Measurements from ENCODE around the gene CHD2. TPM values are rescaled to one million over a fixed set of nuclear protein-coding genes. Genes with fewer than 3 reads are reported as not detected.

CHD2 gene
- total RNA-seq, 2 experiments from 2014 or later = 141 to 155 TPM

GRCh38 chr15:92938387-92938786 lies 38.3 kb downstream of the CHD2 start:
- no peak for DNase-seq
- ChIA-PET CTCF (interaction anchor here (1.7 kb wide), 1 partner anchor 14 kb away, joined by 4 read pairs; no protein-coding TSS in a partner anchor), POLR2A (interaction anchor here (1.1 to 1.4 kb wide), 2 partner anchors 9 to 107 kb away, joined by 3 read pairs; no protein-coding TSS in a partner anchor)
- Mint-ChIP-seq H3K36me3 (ENCODE audit: low read depth) (peaks cover 88% of the 10 kb centered on the region), H3K27me3 (no peaks in the 10 kb centered on the region), H3K27ac (no peak overlapping the region), H3K4me3 (no peak overlapping the region), H3K9me3 (no peaks in the 10 kb centered on the region), H3K4me1 (peaks cover 39% of the 10 kb centered on the region)

GRCh38 chr15:92941668-92942067 lies 41.5 kb downstream of the CHD2 start:
- peaks cover 13% of the 10 kb centered on the region for H3K4me1 Mint-ChIP-seq
- H3K4me3 Mint-ChIP-seq = no peak overlapping the region
- peaks cover 87% of the 10 kb centered on the region for H3K36me3 Mint-ChIP-seq (ENCODE audit: low read depth)
- ChIA-PET POLR2A (interaction anchor here (0.7 to 0.9 kb wide), 2 partner anchors 59 to 76 kb away, joined by 3 read pairs; no protein-coding TSS in a partner anchor), CTCF (interaction anchor here (0.6 kb wide), 1 partner anchor 9 kb away, joined by 3 read pairs; no protein-coding TSS in a partner anchor)
- H3K27me3 Mint-ChIP-seq = no peaks in the 10 kb centered on the region
- DNase-seq = no peak
- no peak overlapping the region for H3K27ac Mint-ChIP-seq
- H3K9me3 Mint-ChIP-seq = peaks cover 7% of the 10 kb centered on the region

- POLR2A ChIA-PET = interaction anchor here (1.1 kb wide), 1 partner anchor 12 kb away, joined by 3 read pairs; no protein-coding TSS in a partner anchor
- Mint-ChIP-seq H3K4me3 (no peak overlapping the region), H3K27ac (no peak overlapping the region), H3K36me3 (ENCODE audit: low read depth) (peaks cover 88% of the 10 kb centered on the region), H3K4me1 (peaks cover 7% of the 10 kb centered on the region), H3K9me3 (peaks cover 14% of the 10 kb centered on the region), H3K27me3 (no peaks in the 10 kb centered on the region)
- DNase-seq = no peak
- CTCF ChIA-PET = interaction anchor here (1.0 to 1.7 kb wide), 2 partner anchors 13 to 76 kb away, joined by 3 to 4 read pairs; no protein-coding TSS in a partner anchor
Observed at GRCh38 chr15:92942706-92943105, 42.6 kb downstream of the CHD2 start.

GRCh38 chr15:92943581-92943980 lies 43.5 kb downstream of the CHD2 start:
- no peaks in the 10 kb centered on the region for H3K27me3 Mint-ChIP-seq
- no peak for DNase-seq
- H3K4me1 Mint-ChIP-seq = peaks cover 3% of the 10 kb centered on the region
- H3K36me3 Mint-ChIP-seq (ENCODE audit: low read depth) = peaks cover 91% of the 10 kb centered on the region
- CTCF ChIA-PET = interaction anchor here (1.7 kb wide), 1 partner anchor 12 kb away, joined by 4 read pairs; no protein-coding TSS in a partner anchor
- H3K27ac Mint-ChIP-seq = no peak overlapping the region
- peaks cover 21% of the 10 kb centered on the region for H3K9me3 Mint-ChIP-seq
- H3K4me3 Mint-ChIP-seq = no peak overlapping the region
- POLR2A ChIA-PET = interaction anchor here (1.1 to 1.6 kb wide), 2 partner anchors 13 to 60 kb away, joined by 3 to 6 read pairs; no protein-coding TSS in a partner anchor

GRCh38 chr15:92944946-92945521 lies 44.9 kb downstream of the CHD2 start:
- peaks cover 36% of the 10 kb centered on the region for H3K9me3 Mint-ChIP-seq
- no peaks in the 10 kb centered on the region for H3K27me3 Mint-ChIP-seq
- CTCF ChIA-PET = interaction anchor here (0.7 kb wide), 1 partner anchor 9 kb away, joined by 3 read pairs; no protein-coding TSS in a partner anchor
- POLR2A ChIA-PET = interaction anchor here (0.9 to 1.6 kb wide), 4 partner anchors 9 to 62 kb away, joined by 3 to 6 read pairs (median 4); no protein-coding TSS in a partner anchor
- peaks cover 3% of the 10 kb centered on the region for H3K4me1 Mint-ChIP-seq
- H3K36me3 Mint-ChIP-seq (ENCODE audit: low read depth) = peaks cover 91% of the 10 kb centered on the region
- DNase-seq = no peak
- H3K27ac Mint-ChIP-seq = no peak overlapping the region
- H3K4me3 Mint-ChIP-seq = no peak overlapping the region

- CTCF ChIA-PET = no interaction called here
- H3K27me3 Mint-ChIP-seq = no peaks in the 10 kb centered on the region
- DNase-seq = no peak
- H3K9me3 Mint-ChIP-seq = peaks cover 36% of the 10 kb centered on the region
- H3K27ac Mint-ChIP-seq = no peak overlapping the region
- POLR2A ChIA-PET = interaction anchor here (1.6 kb wide), 1 partner anchor 139 kb away, joined by 4 read pairs; no protein-coding TSS in a partner anchor
- peaks cover 7% of the 10 kb centered on the region for H3K4me1 Mint-ChIP-seq
- no peak overlapping the region for H3K4me3 Mint-ChIP-seq
- H3K36me3 Mint-ChIP-seq (ENCODE audit: low read depth) = peaks cover 99% of the 10 kb centered on the region
Observed at GRCh38 chr15:92947071-92947730, 47.1 kb downstream of the CHD2 start.

GRCh38 chr15:92949604-92950249 lies 49.6 kb downstream of the CHD2 start:
- Mint-ChIP-seq H3K9me3 (peaks cover 36% of the 10 kb centered on the region), H3K27ac (peak overlapping the region; percentile 47), H3K4me1 (peaks cover 7% of the 10 kb centered on the region), H3K36me3 (ENCODE audit: low read depth) (peaks cover 89% of the 10 kb centered on the region), H3K27me3 (no peaks in the 10 kb centered on the region), H3K4me3 (no peak overlapping the region)
- CTCF ChIA-PET = interaction anchor here (1.7 kb wide), 1 partner anchor 152 kb away, joined by 3 read pairs; no protein-coding TSS in a partner anchor
- no peak for DNase-seq
- POLR2A ChIA-PET = no interaction called here

- H3K4me3 Mint-ChIP-seq = no peak overlapping the region
- CTCF ChIA-PET = interaction anchor here (0.6 to 1.7 kb wide), 3 partner anchors 15 to 155 kb away, joined by 3 to 4 read pairs (median 3); no protein-coding TSS in a partner anchor
- no peak overlapping the region for H3K27ac Mint-ChIP-seq
- no peaks in the 10 kb centered on the region for H3K27me3 Mint-ChIP-seq
- POLR2A ChIA-PET = no interaction called here
- H3K4me1 Mint-ChIP-seq = peaks cover 10% of the 10 kb centered on the region
- no peak for DNase-seq
- H3K9me3 Mint-ChIP-seq = peaks cover 29% of the 10 kb centered on the region
- peaks cover 90% of the 10 kb centered on the region for H3K36me3 Mint-ChIP-seq (ENCODE audit: low read depth)
Observed at GRCh38 chr15:92951800-92952457, 51.8 kb downstream of the CHD2 start.

- DNase-seq = no peak
- Mint-ChIP-seq H3K9me3 (peaks cover 24% of the 10 kb centered on the region), H3K27ac (no peak overlapping the region), H3K27me3 (no peaks in the 10 kb centered on the region), H3K4me1 (peaks cover 15% of the 10 kb centered on the region), H3K36me3 (ENCODE audit: low read depth) (peaks cover 90% of the 10 kb centered on the region), H3K4me3 (no peak overlapping the region)
- ChIA-PET CTCF (interaction anchor here (1.4 kb wide), 1 partner anchor 15 kb away, joined by 4 read pairs; no protein-coding TSS in a partner anchor), POLR2A (no interaction called here)
Observed at GRCh38 chr15:92952458-92952850, 52.3 kb downstream of the CHD2 start.

GRCh38 chr15:92953566-92953965 lies 53.4 kb downstream of the CHD2 start:
- Mint-ChIP-seq H3K27ac (no peak overlapping the region), H3K9me3 (peaks cover 17% of the 10 kb centered on the region), H3K27me3 (no peaks in the 10 kb centered on the region), H3K4me1 (peaks cover 23% of the 10 kb centered on the region), H3K4me3 (no peak overlapping the region), H3K36me3 (ENCODE audit: low read depth) (peaks cover 90% of the 10 kb centered on the region)
- POLR2A ChIA-PET = interaction anchor here (1.3 kb wide), 1 partner anchor 9 kb away, joined by 3 read pairs; no protein-coding TSS in a partner anchor
- CTCF ChIA-PET = interaction anchor here (1.0 to 1.5 kb wide), 8 partner anchors 9 to 156 kb away, joined by 3 to 10 read pairs (median 3); no protein-coding TSS in a partner anchor
- DNase-seq = no peak

GRCh38 chr15:92954002-92954401 lies 53.9 kb downstream of the CHD2 start:
- ChIA-PET POLR2A (interaction anchor here (1.3 kb wide), 1 partner anchor 9 kb away, joined by 3 read pairs; no protein-coding TSS in a partner anchor), CTCF (interaction anchor here (1.0 to 1.5 kb wide), 8 partner anchors 10 to 157 kb away, joined by 3 to 10 read pairs (median 3); no protein-coding TSS in a partner anchor)
- no peak for DNase-seq

GRCh38 chr15:92954578-92954977 lies 54.5 kb downstream of the CHD2 start:
- DNase-seq = no peak
- Mint-ChIP-seq H3K36me3 (ENCODE audit: low read depth) (peaks cover 90% of the 10 kb centered on the region), H3K27ac (no peak overlapping the region), H3K4me1 (peaks cover 30% of the 10 kb centered on the region), H3K9me3 (peaks cover 9% of the 10 kb centered on the region), H3K27me3 (no peaks in the 10 kb centered on the region), H3K4me3 (no peak overlapping the region)
- ChIA-PET CTCF (interaction anchor here (1.0 to 1.8 kb wide), 9 partner anchors 10 to 157 kb away, joined by 3 to 10 read pairs (median 3); no protein-coding TSS in a partner anchor), POLR2A (interaction anchor here (1.3 kb wide), 1 partner anchor 10 kb away, joined by 3 read pairs; no protein-coding TSS in a partner anchor)

More at GRCh38 chr15:92954002-92954401, 53.9 kb downstream of the CHD2 start:
- Mint-ChIP-seq H3K27me3 (no peaks in the 10 kb centered on the region), H3K9me3 (peaks cover 14% of the 10 kb centered on the region), H3K4me1 (peaks cover 27% of the 10 kb centered on the region), H3K4me3 (no peak overlapping the region), H3K36me3 (ENCODE audit: low read depth) (peaks cover 90% of the 10 kb centered on the region), H3K27ac (no peak overlapping the region)
